Measurements from ENCODE around the gene CPOX. TPM values are rescaled to one million over a fixed set of nuclear protein-coding genes. Genes with fewer than 3 reads are reported as not detected.

Gene CPOX
- total RNA-seq, 1 donor from 2014 or later = 69.9 TPM

- intact Hi-C loops (cut with micrococcal nuclease) = no loop called here
Measured at GRCh38 chr3:98548544-98548943, 44.9 kb downstream of the CPOX start.

GRCh38 chr3:98545940-98546339 is 47.5 kb downstream of the CPOX start:
- intact Hi-C loops (cut with micrococcal nuclease) = loop anchor here (1.0 kb wide), 1 partner anchor 10 kb away; no protein-coding TSS in a partner anchor

DNA sequence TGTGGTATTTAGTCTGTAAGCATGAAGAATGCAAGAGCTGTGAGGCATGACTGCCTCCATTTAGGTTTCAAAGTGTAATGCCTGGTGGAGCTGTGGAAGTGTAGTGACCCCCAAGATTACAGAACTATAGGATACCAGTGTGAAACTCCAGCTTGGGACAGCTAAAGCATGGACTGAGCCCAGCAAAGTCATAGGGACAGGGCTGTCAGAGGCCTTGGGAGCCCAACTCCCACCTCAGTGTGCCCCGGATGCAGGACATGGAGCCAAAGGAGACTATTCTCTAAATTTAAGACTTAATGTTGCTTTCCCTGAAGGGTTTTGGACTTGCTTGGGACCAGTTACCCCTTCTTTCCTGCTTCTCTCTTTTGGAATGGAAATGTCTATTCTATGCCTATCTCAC is 50.8 kb downstream of the CPOX start:
- intact Hi-C loops (cut with micrococcal nuclease) = no loop called here

DNA sequence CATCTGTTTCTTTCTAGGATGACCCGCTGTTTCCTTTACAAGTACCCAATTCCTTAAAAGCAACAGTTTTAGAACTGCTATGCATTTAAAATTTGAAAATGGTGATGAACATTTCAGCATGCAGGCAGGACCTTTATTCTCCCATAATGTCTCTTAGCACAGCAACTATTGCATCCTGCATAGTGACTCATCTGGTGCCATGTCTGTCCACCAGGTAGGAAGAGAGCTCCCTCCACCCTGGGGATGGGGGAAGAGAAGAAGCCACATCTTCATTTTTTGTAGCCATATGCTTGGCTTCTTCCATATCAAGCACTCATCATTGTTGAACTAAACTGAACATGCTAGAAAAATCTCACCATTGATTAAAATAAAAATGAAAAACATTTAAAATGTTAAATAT is 51.7 kb downstream of the CPOX start:
- intact Hi-C loops (cut with micrococcal nuclease) = no loop called here

DNA sequence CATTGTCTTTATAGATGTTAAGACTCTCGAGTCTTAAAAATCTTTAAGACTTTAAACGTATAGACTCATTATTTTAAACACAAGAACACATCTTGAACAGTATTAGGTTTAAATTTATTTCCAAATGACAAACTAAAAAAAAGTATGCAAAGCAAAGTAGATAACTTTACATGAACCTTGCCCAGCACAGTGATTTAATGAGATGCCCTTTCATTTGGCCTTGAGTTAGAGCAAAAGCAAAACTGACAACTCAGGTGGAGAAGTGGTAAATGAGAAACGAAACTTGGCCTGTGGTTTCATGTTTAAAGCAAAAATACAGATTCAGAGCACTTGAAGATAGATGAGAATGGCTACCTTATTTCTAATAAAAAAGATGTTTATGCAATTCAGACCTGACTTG is 53.1 kb downstream of the CPOX start:
- intact Hi-C loops (cut with micrococcal nuclease) = loop anchor here (1.0 kb wide), 3 partner anchors 17 to 22 kb away; no protein-coding TSS in a partner anchor

- intact Hi-C loops (cut with micrococcal nuclease) = loop anchor here (1.0 to 2.0 kb wide), 2 partner anchors 14 to 20 kb away; partner anchors contain the start of gene CLDND1
Measured at GRCh38 chr3:98536456-98537017, 56.9 kb downstream of the CPOX start.

DNA sequence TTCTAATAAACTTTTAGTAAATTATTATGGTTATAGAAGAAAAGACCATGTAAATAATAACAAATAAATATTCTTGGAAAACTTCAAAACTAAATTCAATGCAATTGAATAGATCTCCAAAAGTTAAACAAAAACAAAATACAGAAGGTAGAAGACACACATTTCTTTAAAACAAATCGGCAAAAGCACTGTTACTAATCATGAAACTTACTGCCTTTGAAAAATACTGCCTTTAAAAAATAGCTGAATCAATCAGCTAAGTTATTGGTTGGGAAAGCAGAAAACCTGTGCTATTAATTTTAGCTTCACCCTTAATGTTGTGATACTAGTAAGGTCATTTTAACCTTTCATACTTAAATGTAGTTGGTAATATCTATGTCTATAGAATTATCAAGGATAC is 58.7 kb downstream of the CPOX start:
- intact Hi-C loops (cut with micrococcal nuclease) = no loop called here

GRCh38 chr3:98534168-98534567 is 59.2 kb downstream of the CPOX start:
- intact Hi-C loops (cut with micrococcal nuclease) = no loop called here

GRCh38 chr3:98532709-98533571 is 60.5 kb downstream of the CPOX start:
- intact Hi-C loops (cut with micrococcal nuclease) = no loop called here

GRCh38 chr3:98532275-98532637 is 61.2 kb downstream of the CPOX start:
- intact Hi-C loops (cut with micrococcal nuclease) = no loop called here

DNA sequence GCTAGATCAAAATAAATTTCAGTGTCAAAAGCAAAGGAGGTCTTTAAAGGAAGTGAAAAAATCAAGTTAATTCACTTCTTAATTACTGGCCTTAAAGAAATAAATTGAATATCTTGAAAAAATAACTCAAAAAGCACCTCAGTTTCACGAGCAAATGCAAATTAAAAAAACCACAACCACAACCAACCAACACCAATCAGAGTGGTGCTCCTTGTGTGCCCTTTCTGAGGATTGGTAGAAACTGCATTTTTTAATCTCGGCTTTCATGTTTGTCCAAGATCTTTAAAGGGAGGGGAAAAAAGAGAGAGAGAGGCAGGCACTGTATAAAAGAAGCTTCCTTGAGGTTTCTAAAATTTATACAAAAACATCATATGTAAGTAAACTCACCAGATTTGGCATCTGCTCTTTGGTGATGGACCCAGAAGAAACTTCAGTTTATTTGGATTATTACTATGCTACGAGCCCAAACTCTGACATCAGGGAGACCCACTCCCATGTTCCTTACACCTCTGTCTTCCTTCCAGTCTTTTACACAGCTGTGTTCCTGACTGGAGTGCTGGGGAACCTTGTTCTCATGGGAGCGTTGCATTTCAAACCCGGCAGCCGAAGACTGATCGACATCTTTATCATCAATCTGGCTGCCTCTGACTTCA is 61.7 kb downstream of the CPOX start, which contains the start of gene GPR15:
Gene GPR15, plus strand, starts transcription at position 357 of the 653 bp plus-strand sequence. Its CDS starts 56 bp downstream, at position 413.
- intact Hi-C loops (cut with micrococcal nuclease) = no loop called here

DNA sequence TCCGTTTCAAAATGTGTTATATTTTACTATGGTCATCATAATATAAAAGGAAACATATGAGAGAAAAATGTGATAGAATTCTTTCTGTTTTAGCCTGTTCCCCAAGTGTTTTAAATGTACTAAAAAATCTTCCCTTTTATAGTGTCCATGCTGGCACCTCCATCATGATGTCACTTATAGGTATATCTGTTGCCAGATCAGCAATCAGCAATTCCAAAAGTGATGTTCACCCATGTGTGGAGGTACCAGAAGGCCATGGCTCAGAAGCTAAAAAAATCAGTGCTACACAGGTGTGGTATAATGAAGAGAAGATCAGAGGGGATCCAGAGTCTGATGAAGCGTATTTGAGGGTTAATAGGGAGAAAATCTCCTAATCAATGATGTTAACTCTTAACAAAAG is 62.7 kb downstream of the CPOX start:
- intact Hi-C loops (cut with micrococcal nuclease) = no loop called here

GRCh38 chr3:98529856-98530459 is 63.5 kb downstream of the CPOX start:
- intact Hi-C loops (cut with micrococcal nuclease) = no loop called here

Other genes with a start within 250 kb of the CPOX start
- gene OR5K4, start 239.8 kb downstream of the CPOX start, total RNA-seq = not detected in 2 replicates
- not detected in 2 replicates for gene OR5K3, start 202.9 kb downstream of the CPOX start, total RNA-seq
- gene OR5K1, start 130.4 kb downstream of the CPOX start, total RNA-seq = not detected in 2 replicates
- gene OR5K2, start 95.9 kb downstream of the CPOX start, total RNA-seq = not detected in 2 replicates
- gene CLDND1, start 70.7 kb downstream of the CPOX start, total RNA-seq = 535 and 555 TPM in 2 replicates
- gene GPR15, start 61.6 kb downstream of the CPOX start, total RNA-seq = 42.2 and 46.8 TPM in 2 replicates
- not detected in 2 replicates for gene ST3GAL6, start 169.7 kb upstream of the CPOX start, total RNA-seq